GM21367 (cell line): ENCODE results near the gene SCAMP1.
"Not testable (repeated sequence)": the region's sequence is repeated elsewhere in the genome, so short reads cannot be mapped to it uniquely, and the experiment has no call there.

ENCODE experiments used
- ATAC-seq: cut with Tn5 transposase; IDR thresholded peaks from one replicate; pipeline ENCODE4 v1.9.1; 2021; ENCODE audit not compliant: unreplicated experiment

SCAMP1 gene

GRCh38 chr5:78359831-78360673 lies at the start of gene SCAMP1:
TSS of gene SCAMP1 (plus strand) at chr5:78360617. CDS start at chr5:78360672, 55 bp downstream.
- peak; percentile 68 for ATAC-seq

- no peak for ATAC-seq
Observed at GRCh38 chr5:78317515-78317914, 42.9 kb upstream of the SCAMP1 start.

- ATAC-seq, result no peak
Observed at GRCh38 chr5:78318337-78318736, 42.1 kb upstream of the SCAMP1 start.

- ATAC-seq, result no peak
Observed at GRCh38 chr5:78320401-78320800, 40.0 kb upstream of the SCAMP1 start.

GRCh38 chr5:78323241-78323640 lies 37.2 kb upstream of the SCAMP1 start:
- ATAC-seq, result no peak

- no peak for ATAC-seq
Observed at GRCh38 chr5:78326930-78327329, 33.5 kb upstream of the SCAMP1 start.

- no peak for ATAC-seq
Observed at GRCh38 chr5:78327761-78328510, 32.5 kb upstream of the SCAMP1 start.

GRCh38 chr5:78328585-78329173 lies 31.7 kb upstream of the SCAMP1 start:
- ATAC-seq, result no peak

GRCh38 chr5:78331523-78332080 lies 28.8 kb upstream of the SCAMP1 start:
- ATAC-seq, result no peak

- ATAC-seq, result no peak
Observed at GRCh38 chr5:78334811-78335210, 25.6 kb upstream of the SCAMP1 start.

- no peak for ATAC-seq
Observed at GRCh38 chr5:78335976-78336375, 24.4 kb upstream of the SCAMP1 start.

- no peak for ATAC-seq
Observed at GRCh38 chr5:78336698-78337097, 23.7 kb upstream of the SCAMP1 start.

- ATAC-seq, result no peak
Observed at GRCh38 chr5:78339617-78340436, 20.6 kb upstream of the SCAMP1 start.

- ATAC-seq, result no peak
Observed at GRCh38 chr5:78341440-78341839, 19.0 kb upstream of the SCAMP1 start.

- ATAC-seq, result no peak
Observed at GRCh38 chr5:78345485-78345884, 14.9 kb upstream of the SCAMP1 start.

- no peak for ATAC-seq
Observed at GRCh38 chr5:78353520-78353919, 6.9 kb upstream of the SCAMP1 start.

GRCh38 chr5:78354066-78354670 lies 6.2 kb upstream of the SCAMP1 start:
- ATAC-seq, result no peak

- ATAC-seq, result no peak
Observed at GRCh38 chr5:78355561-78355960, 4.9 kb upstream of the SCAMP1 start.

- ATAC-seq, result not testable (repeated sequence)
Observed at GRCh38 chr5:78359455-78359830, 974 bp upstream of the SCAMP1 start.

- no peak for ATAC-seq
Observed at GRCh38 chr5:78360674-78360923, 182 bp downstream of the SCAMP1 start.
